HG02642 (cell line): ENCODE measurements around the gene CFAP210.
"Not testable (repeated sequence)": the region's sequence is repeated elsewhere in the genome, so short reads cannot be mapped to it uniquely, and the experiment has no call there.

Experiments used
- ATAC-seq: cut with Tn5 transposase; IDR thresholded peaks from one replicate; pipeline ENCODE4 v1.9.1; 2021; ENCODE audit warnings: mild to moderate bottlenecking; ENCODE audit not compliant: unreplicated experiment, poor library complexity

Gene CFAP210

DNA sequence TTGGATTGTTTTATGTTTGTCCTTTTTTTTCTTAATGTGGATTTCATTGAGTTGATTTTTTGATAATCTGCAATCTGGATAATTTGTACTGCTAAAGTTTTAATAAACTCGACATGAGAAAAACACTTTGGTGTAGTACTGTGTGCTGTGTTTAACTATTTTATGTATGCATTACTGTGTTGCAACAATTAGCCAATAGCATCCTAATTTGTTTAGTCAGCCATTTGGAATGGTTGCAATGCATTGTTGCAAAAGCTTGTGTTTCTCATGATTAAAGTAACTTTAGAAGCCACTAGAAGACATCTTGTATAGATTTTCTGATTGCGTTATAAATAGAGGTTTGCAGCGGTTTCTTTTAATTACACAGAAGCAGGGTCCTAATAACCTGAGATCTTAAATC, 56.6 kb downstream of the CFAP210 start:
- ATAC-seq, result no peak

DNA sequence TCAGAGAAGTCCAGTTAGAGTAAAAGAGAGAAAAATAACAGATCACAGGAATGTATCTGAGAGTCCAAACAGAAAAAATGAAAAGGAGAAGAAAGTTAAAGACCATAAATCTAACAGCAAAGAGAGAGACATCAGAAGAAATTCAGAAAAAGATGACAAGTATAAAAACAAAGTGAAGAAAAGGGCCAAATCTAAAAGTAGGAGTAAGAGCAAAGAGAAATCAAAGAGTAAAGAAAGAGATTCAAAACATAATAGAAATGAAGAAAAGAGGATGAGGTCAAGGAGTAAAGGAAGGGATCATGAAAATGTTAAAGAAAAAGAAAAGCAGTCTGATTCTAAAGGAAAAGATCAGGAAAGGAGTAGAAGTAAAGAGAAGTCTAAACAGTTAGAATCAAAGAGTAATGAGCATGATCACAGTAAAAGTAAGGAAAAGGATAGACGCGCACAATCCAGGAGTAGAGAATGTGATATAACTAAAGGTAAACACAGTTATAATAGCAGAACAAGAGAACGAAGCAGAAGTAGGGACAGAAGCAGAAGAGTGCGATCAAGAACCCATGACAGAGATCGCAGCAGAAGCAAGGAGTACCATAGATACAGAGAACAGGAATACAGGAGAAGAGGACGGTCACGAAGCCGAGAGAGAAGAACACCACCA, 57.6 kb downstream of the CFAP210 start:
- ATAC-seq, result no peak

GRCh38 chr2:169625781-169626180, 68.4 kb downstream of the CFAP210 start:
- ATAC-seq, result no peak

DNA sequence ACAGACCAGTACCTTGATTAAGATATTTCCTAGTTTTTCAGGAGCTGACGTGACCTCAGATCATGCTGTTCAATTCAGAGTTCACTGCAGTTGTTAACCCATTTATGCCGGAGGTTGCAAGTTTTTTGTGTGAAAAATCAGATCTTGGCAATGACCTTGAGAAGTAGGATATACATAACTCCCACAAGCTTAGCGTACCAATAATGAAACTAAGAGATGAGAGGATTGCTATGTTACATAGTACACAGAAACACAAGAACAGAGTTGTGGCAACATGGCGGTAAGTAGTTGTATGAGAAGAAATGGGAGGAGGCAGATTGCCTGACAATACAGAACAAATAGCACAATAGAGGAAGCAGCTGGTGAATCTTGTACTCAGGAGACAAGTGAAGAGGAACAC, 71.0 kb downstream of the CFAP210 start:
- no peak for ATAC-seq

GRCh38 chr2:169620509-169620908, 73.7 kb downstream of the CFAP210 start:
- no peak for ATAC-seq

DNA sequence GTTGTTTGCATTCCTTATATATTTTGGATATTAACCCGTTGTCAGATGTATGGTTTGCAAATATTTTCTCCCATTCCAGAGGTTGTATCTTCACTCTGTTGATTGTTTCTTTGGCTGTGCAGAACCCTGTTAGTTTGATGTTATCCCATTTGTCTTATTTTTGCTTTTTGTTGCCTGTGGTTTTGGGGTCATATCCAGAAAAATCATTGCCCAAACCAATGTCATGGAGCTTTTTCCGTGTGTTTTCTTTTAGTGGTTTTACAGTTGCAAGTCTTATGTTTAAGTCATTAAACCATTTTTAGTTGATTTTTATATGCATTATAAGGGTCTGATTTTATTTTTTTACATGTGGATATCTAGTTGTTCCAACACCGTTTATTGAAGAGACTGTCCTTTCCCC, 74.3 kb downstream of the CFAP210 start:
- no peak for ATAC-seq

DNA sequence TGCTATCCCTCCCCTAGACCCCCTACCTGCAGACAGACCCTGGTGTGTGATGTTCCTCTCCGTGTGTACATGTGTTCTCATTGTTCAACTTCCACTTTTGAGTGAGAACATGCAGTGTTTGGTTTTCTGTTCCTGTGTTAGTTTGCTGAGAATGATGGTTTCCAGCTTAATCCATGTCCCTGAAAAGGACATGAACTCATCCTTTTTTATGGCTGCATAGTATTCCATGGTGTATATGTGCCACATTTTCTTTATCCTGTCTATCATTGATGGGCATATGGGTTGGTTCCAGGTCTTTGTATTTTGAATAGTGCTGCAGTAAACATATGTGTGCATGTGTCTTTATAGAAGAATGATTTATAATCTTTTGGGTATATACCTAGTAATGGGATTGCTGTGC, 78.2 kb downstream of the CFAP210 start:
- ATAC-seq, result not testable (repeated sequence)

GRCh38 chr2:169613876-169614275, 80.3 kb downstream of the CFAP210 start:
- ATAC-seq, result no peak

- ATAC-seq, result no peak
Observed at GRCh38 chr2:169609264-169609663, 84.9 kb downstream of the CFAP210 start.

- ATAC-seq, result no peak
Observed at GRCh38 chr2:169599568-169599967, 94.6 kb downstream of the CFAP210 start.

DNA sequence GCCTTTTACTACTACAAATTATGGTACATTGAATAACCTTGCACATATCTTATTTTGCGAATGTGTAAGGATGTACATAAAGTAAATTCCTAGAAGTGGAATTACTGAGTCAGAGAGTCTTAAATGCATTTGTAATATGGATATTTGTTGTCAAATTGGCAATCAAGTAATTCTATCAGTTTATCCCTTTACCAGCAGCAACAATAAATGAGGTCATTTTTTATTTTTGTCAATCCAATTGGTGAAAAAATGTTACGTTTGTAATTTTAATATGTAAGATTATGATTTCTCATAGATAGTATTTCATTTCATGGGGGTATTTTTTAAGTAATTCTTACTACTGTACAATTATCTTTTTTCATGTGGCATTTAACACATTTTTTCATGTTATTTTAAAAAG, 95.2 kb downstream of the CFAP210 start:
- no peak for ATAC-seq

GRCh38 chr2:169596546-169596945, 97.7 kb downstream of the CFAP210 start:
- not testable (repeated sequence) for ATAC-seq
